SIG-M5 treated with dmso at 0.1 percent for 504 hours (cell line): ENCODE results near the gene FILIP1L.
A peak's percentile ranks its signal among the peaks of the same experiment; 100 is the strongest.

ENCODE experiments used
- DNase-seq: peaks from one replicate; lab custom pipeline; 2025; ENCODE audit not compliant: unreplicated experiment; lab: John Stamatoyannopoulos, UW

The FILIP1L gene

GRCh38 chr3:99900248-99900647 is 214.1 kb downstream of the FILIP1L start:
- DNase-seq, result no peak

- DNase-seq, result no peak
Observed at GRCh38 chr3:99899603-99900002, 214.7 kb downstream of the FILIP1L start.

GRCh38 chr3:99896482-99896881 is 217.8 kb downstream of the FILIP1L start:
- DNase-seq, result no peak

- peak; percentile 93 for DNase-seq
Observed at GRCh38 chr3:99895703-99896441, 218.4 kb downstream of the FILIP1L start.

- DNase-seq, result peak; percentile 19
Observed at GRCh38 chr3:99895131-99895696, 219.1 kb downstream of the FILIP1L start.

GRCh38 chr3:99892332-99892731 is 222.0 kb downstream of the FILIP1L start:
- no peak for DNase-seq

GRCh38 chr3:99891610-99892285 is 222.6 kb downstream of the FILIP1L start:
- no peak for DNase-seq

GRCh38 chr3:99885851-99886250 is 228.4 kb downstream of the FILIP1L start:
- no peak for DNase-seq

GRCh38 chr3:99885085-99885484 is 229.2 kb downstream of the FILIP1L start:
- DNase-seq, result no peak

- DNase-seq, result no peak
Observed at GRCh38 chr3:99884484-99884883, 229.8 kb downstream of the FILIP1L start.

GRCh38 chr3:99883693-99884092 is 230.6 kb downstream of the FILIP1L start:
- DNase-seq, result no peak

- no peak for DNase-seq
Observed at GRCh38 chr3:99883138-99883461, 231.2 kb downstream of the FILIP1L start.

- DNase-seq, result no peak
Observed at GRCh38 chr3:99882436-99883137, 231.7 kb downstream of the FILIP1L start.

GRCh38 chr3:99881121-99881524 is 233.2 kb downstream of the FILIP1L start:
- no peak for DNase-seq

- DNase-seq, result no peak
Observed at GRCh38 chr3:99879275-99879674, 235.0 kb downstream of the FILIP1L start.

- no peak for DNase-seq
Observed at GRCh38 chr3:99878005-99878404, 236.3 kb downstream of the FILIP1L start.

- no peak for DNase-seq
Observed at GRCh38 chr3:99877031-99877579, 237.2 kb downstream of the FILIP1L start.

- peak; percentile 72 for DNase-seq
Observed at GRCh38 chr3:99875929-99876841, 238.1 kb downstream of the FILIP1L start.

- DNase-seq, result peak; percentile 74
Observed at GRCh38 chr3:99875581-99875928, 238.7 kb downstream of the FILIP1L start.

GRCh38 chr3:99874237-99875002 is 239.9 kb downstream of the FILIP1L start:
- no peak for DNase-seq
